GM23248 (cell line): Measurements from ENCODE around the gene RNF214. TPM values are rescaled to one million over a fixed set of nuclear protein-coding genes. Genes with fewer than 3 reads are reported as not detected.
A peak's percentile ranks its signal among the peaks of the same experiment; 100 is the strongest.

Experiments
- DNase-seq: peaks from one replicate; pipeline ENCODE4 v3.0.0-alpha.2; 2015
- H2AFZ ChIP-seq: fragments of 200-600 bp; sonication (generic); 2 replicates; pipeline ENCODE4 v1.6.1; 2016; ENCODE audit warnings: antibody characterized with exemption
- H3F3A ChIP-seq: fragments of 200-600 bp; sonication (generic); 2 replicates; pipeline ENCODE4 v1.6.1; 2016; ENCODE audit warnings: mild to moderate bottlenecking, antibody characterized with exemption, mixed run types; ENCODE audit not compliant: insufficient read depth
- H3K27ac ChIP-seq: fragments of 200-600 bp; sonication (generic); 2 replicates; pipeline ENCODE4 v1.5.1; 2016; ENCODE audit warnings: mild to moderate bottlenecking
- H3K27me3 ChIP-seq: fragments of 200-600 bp; sonication (generic); replicated peaks from 2 replicates; pipeline ENCODE4 v1.6.1; 2016; ENCODE audit warnings: mild to moderate bottlenecking; ENCODE audit not compliant: insufficient read depth
- H3K36me3 ChIP-seq: fragments of 200-600 bp; sonication (generic); 2 replicates; pipeline ENCODE4 v1.6.1; 2016; ENCODE audit warnings: low read depth, mild to moderate bottlenecking
- H3K4me1 ChIP-seq: fragments of 200-600 bp; sonication (generic); 2 replicates; pipeline ENCODE4 v1.6.1; 2016; ENCODE audit warnings: mild to moderate bottlenecking; ENCODE audit not compliant: insufficient read depth
- H3K4me2 ChIP-seq: fragments of 200-600 bp; sonication (generic); one replicate; pipeline ENCODE4 v1.6.1; 2016; ENCODE audit warnings: mild to moderate bottlenecking; ENCODE audit not compliant: unreplicated experiment
- H3K4me3 ChIP-seq: fragments of 200-600 bp; sonication (generic); 2 replicates; pipeline ENCODE4 v1.5.1; 2016; ENCODE audit warnings: mild to moderate bottlenecking
- H3K79me2 ChIP-seq: fragments of 200-600 bp; sonication (generic); 2 replicates; pipeline ENCODE4 v1.6.1; 2016; ENCODE audit warnings: mild to moderate bottlenecking; ENCODE audit not compliant: insufficient read depth
- H3K9ac ChIP-seq: fragments of 200-600 bp; sonication (generic); 2 replicates; pipeline ENCODE4 v1.6.1; 2016; ENCODE audit warnings: mild to moderate bottlenecking
- H3K9me2 ChIP-seq: fragments of 200-600 bp; sonication (generic); 2 replicates; pipeline ENCODE4 v1.6.1; 2016; ENCODE audit warnings: mixed run types, mild to moderate bottlenecking, moderate library complexity; ENCODE audit not compliant: insufficient read depth
- H3K9me3 ChIP-seq: fragments of 200-600 bp; sonication (generic); one replicate; pipeline ENCODE4 v1.6.1; 2017; ENCODE audit warnings: low read depth
- H4K20me1 ChIP-seq: fragments of 200-600 bp; sonication (generic); 2 replicates; pipeline ENCODE4 v1.6.0; 2016; ENCODE audit not compliant: insufficient read depth
- EZH2 ChIP-seq: fragments of 200-600 bp; sonication (generic); IDR thresholded peaks from 2 replicates; pipeline ENCODE4 v1.6.1; 2018; ENCODE audit warnings: antibody characterized with exemption, mild to moderate bottlenecking; ENCODE audit not compliant: insufficient read depth, poor library complexity, severe bottlenecking
- EZH2phosphoT487 ChIP-seq: fragments of 200-600 bp; sonication (generic); IDR thresholded peaks from 2 replicates; pipeline ENCODE4 v1.6.1; 2018; ENCODE audit warnings: antibody characterized with exemption, moderate library complexity, mild to moderate bottlenecking, low read depth; ENCODE audit not compliant: insufficient read depth
- WGBS, 2 experiments: methylation state at CpG; one replicate each; pipeline ENCODE4 v1.1.6; 2015 to 2017; ENCODE audit warnings: low lambda C conversion rate in 2 of 2, low coverage in 1 of 2; ENCODE audit errors: missing lambda C conversion rate in 2 of 2; 5-methylcytosine and 5-hydroxymethylcytosine counted together
- in situ Hi-C: fragments of 300-500 bp; cut with MboI; formaldehyde crosslinking; loops from 2 replicates; pipeline ENCODE4 v1.15.0; 2020
- polyA plus RNA-seq: library from polyadenylated mRNA; unstranded; fragments of >200 nt; fragmentation: Nextera tagmentation; extraction: Ambion mirVana; gene quantifications from 2 replicates; pipeline ENCODE4 v1.2.1, GENCODE V29; 2016
- total RNA-seq: library from RNA; depleted of rRNA; stranded (reverse); fragments of >200 nt; shearing (Covaris generic); gene quantifications from 2 replicates; pipeline ENCODE4 v1.2.3, GENCODE V29; 2014

Gene RNF214
- total and polyA plus RNA-seq, 2 experiments from 2014 or later = 5.8 to 11.3 TPM

- peaks cover 44% of the 10 kb centered on the region; the same call in 1 of the 2 replicates for H3K36me3 ChIP-seq
- DNase-seq = no peak
- in situ Hi-C loops = no loop called here
- H3K4me1 ChIP-seq = 0 out of 2 replicates have a peak, but pooled peaks cover 6% of the 10 kb centered on the region
- H2AFZ ChIP-seq = no peak overlapping the region
- H3K27me3 ChIP-seq = no peaks in the 10 kb centered on the region
- 78 to 81% methylated on average over 9 of the region's 9 CpGs for WGBS, 2 experiments
- TF ChIP-seq EZH2 (no peak), EZH2phosphoT487 (no peak)
- H3K9me2 ChIP-seq = no peaks in the 10 kb centered on the region
- no peaks in the 10 kb centered on the region for H4K20me1 ChIP-seq
- H3K27ac ChIP-seq = no peak overlapping the region
- no peak overlapping the region for H3K4me2 ChIP-seq
- H3K9ac ChIP-seq = no peak overlapping the region
- H3K9me3 ChIP-seq = no peaks in the 10 kb centered on the region
- H3K79me2 ChIP-seq = no peaks in the 10 kb centered on the region
- H3F3A ChIP-seq = peaks cover 5% of the 10 kb centered on the region; the same call in 1 of the 2 replicates
- no peak overlapping the region for H3K4me3 ChIP-seq
Measured at GRCh38 chr11:117220568-117220967, 11.9 kb upstream of the RNF214 start.

- Histone ChIP-seq H3K4me2 (no peak overlapping the region), H2AFZ (no peak overlapping the region)
- WGBS, 2 experiments = 83 to 90% methylated on average over 7 of the region's 7 CpGs
Measured at GRCh38 chr11:117220999-117221774, 11.3 kb upstream of the RNF214 start.

GRCh38 chr11:117221775-117222517, 10.5 kb upstream of the RNF214 start:
- Histone ChIP-seq H3K79me2 (no peaks in the 10 kb centered on the region), H3K4me2 (no peak overlapping the region), H3K4me1 (0 out of 2 replicates have a peak, but pooled peaks cover 6% of the 10 kb centered on the region), H3K9me2 (no peaks in the 10 kb centered on the region), H2AFZ (no peak overlapping the region), H3K4me3 (no peak overlapping the region), H3K36me3 (peaks cover 44% of the 10 kb centered on the region; the same call in 1 of the 2 replicates), H3F3A (peaks cover 5% of the 10 kb centered on the region; the same call in 1 of the 2 replicates), H3K9ac (no peak overlapping the region), H3K9me3 (no peaks in the 10 kb centered on the region), H3K27me3 (no peaks in the 10 kb centered on the region), H4K20me1 (no peaks in the 10 kb centered on the region), H3K27ac (no peak overlapping the region)
- DNase-seq = peak; percentile 54
- in situ Hi-C loops = no loop called here
- 66 to 75% methylated on average over 7 of the region's 7 CpGs for WGBS, 2 experiments
- TF ChIP-seq EZH2 = no peak
- TF ChIP-seq EZH2phosphoT487 = no peak

More at GRCh38 chr11:117220999-117221774, 11.3 kb upstream of the RNF214 start:
- no peak overlapping the region for H3K4me3 ChIP-seq
- no peaks in the 10 kb centered on the region for H3K9me2 ChIP-seq
- no peaks in the 10 kb centered on the region for H4K20me1 ChIP-seq
- peaks cover 50% of the 10 kb centered on the region; the same call in 1 of the 2 replicates for H3K36me3 ChIP-seq
- H3K9me3 ChIP-seq = no peaks in the 10 kb centered on the region
- no peak overlapping the region for H3K9ac ChIP-seq
- H3F3A ChIP-seq = peaks cover 5% of the 10 kb centered on the region; the same call in 1 of the 2 replicates
- in situ Hi-C loops = no loop called here
- H3K27me3 ChIP-seq = no peaks in the 10 kb centered on the region
- H3K27ac ChIP-seq = no peak overlapping the region
- no peaks in the 10 kb centered on the region for H3K79me2 ChIP-seq
- no peak for DNase-seq
- H3K4me1 ChIP-seq = 0 out of 2 replicates have a peak, but pooled peaks cover 6% of the 10 kb centered on the region
- TF ChIP-seq EZH2 (no peak), EZH2phosphoT487 (no peak)

- Histone ChIP-seq H3K27ac (no peak overlapping the region), H3K27me3 (no peaks in the 10 kb centered on the region), H3K9me3 (no peaks in the 10 kb centered on the region), H3K4me3 (no peak overlapping the region), H3K79me2 (no peaks in the 10 kb centered on the region), H3K9ac (no peak overlapping the region), H2AFZ (no peak overlapping the region), H3K9me2 (no peaks in the 10 kb centered on the region), H3F3A (peaks cover 5% of the 10 kb centered on the region; the same call in 1 of the 2 replicates), H3K36me3 (peaks cover 33% of the 10 kb centered on the region; the same call in 1 of the 2 replicates), H4K20me1 (no peaks in the 10 kb centered on the region), H3K4me1 (0 out of 2 replicates have a peak, but pooled peaks cover 6% of the 10 kb centered on the region), H3K4me2 (no peak overlapping the region)
- DNase-seq = no peak
- 98 to 99% methylated on average over 14 of the region's 14 CpGs for WGBS, 2 experiments
- in situ Hi-C loops = no loop called here
- TF ChIP-seq EZH2 = no peak
- no peak for TF ChIP-seq EZH2phosphoT487
Measured at GRCh38 chr11:117222991-117223740, 9.3 kb upstream of the RNF214 start.
